ENCODE measurements around the gene SLC25A11.

The SLC25A11 gene

DNA sequence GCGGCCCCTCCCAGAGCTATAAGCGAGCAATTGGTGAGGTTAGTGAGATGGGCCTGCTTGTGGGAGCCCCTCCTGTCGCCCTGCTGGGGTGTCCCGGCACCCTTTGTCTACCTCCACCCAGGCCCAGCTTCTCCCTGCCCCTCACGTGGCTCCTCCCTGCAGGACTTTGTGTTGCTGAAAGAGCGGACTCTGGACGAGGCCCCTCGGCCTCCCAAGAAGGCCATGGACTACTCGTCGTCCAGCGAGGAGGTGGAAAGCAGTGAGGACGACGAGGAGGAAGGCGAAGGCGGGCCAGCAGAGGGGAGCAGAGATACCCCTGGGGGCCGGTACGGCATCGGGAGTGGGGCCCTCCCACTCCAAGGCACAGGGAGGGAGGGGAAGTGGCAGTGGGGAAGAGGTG, 46.6 kb downstream of the SLC25A11 start:
- DNase-seq: no peak

DNA sequence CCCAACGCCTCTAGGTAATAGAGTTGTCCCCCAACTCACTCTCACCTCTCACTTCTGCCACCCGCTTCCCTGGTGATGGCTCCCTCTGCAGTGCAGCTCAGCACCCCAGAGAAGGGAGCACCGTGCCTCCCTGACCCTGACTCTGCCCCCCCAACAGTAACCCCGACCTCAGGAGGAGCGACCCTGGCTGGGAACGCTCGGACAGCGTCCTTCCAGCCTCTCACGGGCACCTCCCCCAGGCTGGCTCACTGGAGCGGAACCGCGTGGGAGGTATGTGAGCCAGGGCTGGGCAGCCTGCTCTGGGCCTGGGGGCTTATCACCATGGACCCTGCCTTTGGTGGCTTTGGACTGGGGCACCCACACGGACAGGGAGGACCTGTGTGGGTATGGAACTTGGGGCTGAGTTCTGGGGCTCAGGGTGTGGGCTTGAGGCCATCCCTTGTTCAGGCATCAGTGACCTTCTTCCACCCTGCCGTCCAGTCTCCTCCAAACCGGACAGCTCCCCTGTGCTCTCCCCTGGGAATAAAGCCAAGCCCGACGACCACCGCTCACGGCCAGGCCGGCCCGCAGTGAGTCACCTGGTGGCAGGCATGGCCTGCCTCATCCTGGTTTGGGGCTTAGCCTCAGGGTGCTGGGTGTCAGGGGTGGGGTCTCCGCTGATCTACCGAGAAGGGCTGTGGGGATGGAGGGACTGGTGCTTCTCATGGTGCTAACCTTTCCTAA, 47.2 kb downstream of the SLC25A11 start:
- no peak for DNase-seq

DNA sequence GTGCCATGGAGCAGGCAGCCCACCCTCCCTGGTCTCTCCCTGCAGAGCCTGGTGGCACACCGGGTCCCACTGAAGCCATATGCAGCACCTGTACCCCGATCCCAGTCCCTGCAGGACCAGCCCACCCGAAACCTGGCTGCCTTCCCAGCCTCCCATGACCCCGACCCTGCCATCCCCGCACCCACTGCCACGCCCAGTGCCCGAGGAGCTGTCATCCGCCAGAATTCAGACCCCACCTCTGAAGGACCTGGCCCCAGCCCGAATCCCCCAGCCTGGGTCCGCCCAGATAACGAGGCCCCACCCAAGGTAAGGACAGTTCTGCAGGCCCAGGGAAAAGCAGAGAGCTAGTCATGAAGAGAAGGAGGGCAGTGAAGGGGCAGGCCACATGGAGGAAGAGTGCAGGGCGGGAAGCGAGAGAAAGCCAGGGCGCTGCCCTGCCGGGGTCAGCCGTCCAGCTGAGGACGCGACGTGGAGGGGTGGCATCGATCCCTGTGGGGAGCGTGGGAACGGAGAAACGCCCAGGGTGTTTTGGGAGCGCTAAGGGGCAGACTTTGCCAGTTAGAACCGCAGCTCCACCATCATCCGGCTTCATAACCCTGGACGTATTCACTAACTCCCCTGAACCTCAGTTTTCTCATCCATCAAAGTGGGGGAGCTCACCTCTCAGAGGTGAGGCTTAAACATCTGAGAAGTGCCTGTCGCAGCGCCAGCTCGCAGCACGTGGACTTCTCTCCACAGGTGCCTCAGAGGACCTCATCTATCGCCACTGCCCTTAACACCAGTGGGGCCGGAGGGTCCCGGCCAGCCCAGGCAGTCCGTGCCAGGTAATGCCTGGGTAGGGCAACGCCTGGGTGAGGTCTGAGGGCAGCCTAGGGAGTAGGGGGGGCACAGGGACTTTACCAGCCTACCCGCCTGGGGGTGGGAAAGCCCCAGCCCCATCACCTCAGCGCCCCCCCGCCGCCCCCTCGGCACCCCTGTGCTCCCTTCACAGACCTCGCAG, 48.1 kb downstream of the SLC25A11 start:
- no peak for DNase-seq

DNA sequence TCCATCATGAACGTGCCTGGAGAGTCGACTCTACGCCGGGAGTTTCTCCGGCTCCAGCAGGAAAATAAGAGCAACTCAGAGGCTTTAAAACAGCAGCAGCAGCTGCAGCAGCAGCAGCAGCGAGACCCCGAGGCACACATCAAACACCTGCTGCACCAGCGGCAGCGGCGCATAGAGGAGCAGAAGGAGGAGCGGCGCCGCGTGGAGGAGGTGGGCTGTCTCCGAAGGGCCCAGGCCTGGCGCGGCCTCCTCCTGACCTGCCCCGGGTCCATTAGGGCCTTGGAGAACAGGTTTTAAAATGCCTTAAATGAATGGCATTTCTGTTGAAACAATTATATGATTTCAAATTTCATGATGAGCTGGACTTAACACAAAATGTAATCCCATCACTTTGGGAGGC, 52.3 kb downstream of the SLC25A11 start:
- no peak for DNase-seq

Measured in OCI-M1 (cell line).